Measurements from ENCODE around the gene PRKN. TPM values are rescaled to one million over a fixed set of nuclear protein-coding genes. Genes with fewer than 3 reads are reported as not detected.

PRKN gene
- total RNA-seq, 4 donors from 2014 or later = 6.3 to 11.9 (median 9.5) TPM

DNA sequence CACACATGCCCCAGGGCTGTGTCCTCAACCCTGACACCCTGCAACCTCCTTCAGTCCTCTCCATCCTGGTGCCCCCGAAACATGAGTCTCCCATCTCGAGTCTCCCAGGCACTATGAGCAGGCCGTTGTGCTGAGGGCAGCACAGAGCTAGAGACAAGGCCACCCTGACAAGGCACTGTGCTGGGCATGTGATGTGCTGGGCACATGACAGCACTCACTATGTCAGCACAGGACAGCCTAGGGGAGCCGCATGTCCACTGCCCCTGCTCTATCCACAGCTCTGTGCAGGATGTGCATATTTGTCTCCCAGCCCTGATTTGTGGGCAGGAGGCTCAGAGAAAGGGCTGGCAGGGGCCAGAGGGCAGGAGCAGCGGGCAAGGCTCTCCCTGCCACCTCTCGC lies 1091.6 kb downstream of the PRKN start:
- 87 to 89% methylated on average over 6 of the region's 6 CpGs for WGBS, 2 donors
- no peak for DNase-seq (ENCODE audit: low spot score in 2 of 2)
- intact Hi-C loops (cut with DNase I; ENCODE audit: low total_unique reads) = no loop called here
- no peak overlapping the region for H3K4me3 ChIP-seq (ENCODE audit: low read depth, poor library complexity, severe bottlenecking)
- TF ChIP-seq POLR2A (IDR thresholded peaks at IDR 0.05) (no peak), CTCF (IDR thresholded peaks at IDR 0.05) (no peak)

DNA sequence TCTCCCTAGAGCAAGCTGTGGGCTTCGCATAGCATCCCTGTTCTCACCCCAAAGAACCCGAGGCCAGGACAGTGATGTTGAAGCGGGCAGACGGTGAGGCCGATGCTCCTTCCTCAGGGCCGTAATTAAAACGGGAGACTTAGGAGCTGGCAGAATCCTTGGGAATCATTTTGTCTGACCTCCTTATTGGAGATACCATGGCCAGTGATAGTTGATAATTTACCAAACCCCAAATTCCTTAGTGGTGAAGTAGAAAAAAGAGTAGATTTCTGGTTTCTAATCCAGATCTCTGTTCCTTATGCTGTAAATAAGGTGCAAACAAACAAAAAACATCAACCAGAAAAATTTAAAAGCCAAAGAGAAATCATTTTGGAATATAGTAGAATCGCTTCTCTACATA lies 1092.7 kb downstream of the PRKN start:
- intact Hi-C loops (cut with DNase I; ENCODE audit: low total_unique reads) = no loop called here
- TF ChIP-seq POLR2A (IDR thresholded peaks at IDR 0.05) (no peak), CTCF (IDR thresholded peaks at IDR 0.05) (no peak)
- DNase-seq (ENCODE audit: low spot score in 2 of 2) = no peak
- 85 to 91% methylated on average over 8 of the region's 8 CpGs for WGBS, 2 donors
- H3K4me3 ChIP-seq (ENCODE audit: low read depth, poor library complexity, severe bottlenecking) = no peak overlapping the region

- DNase-seq (ENCODE audit: low spot score in 2 of 2) = no peak
- no peak overlapping the region for H3K4me3 ChIP-seq (ENCODE audit: low read depth, poor library complexity, severe bottlenecking)
- intact Hi-C loops (cut with DNase I; ENCODE audit: low total_unique reads) = no loop called here
- 15 to 24% methylated on average over 2 of the region's 2 CpGs for WGBS, 2 donors
- TF ChIP-seq CTCF (IDR thresholded peaks at IDR 0.05) (no peak), POLR2A (IDR thresholded peaks at IDR 0.05) (no peak)
Observed at GRCh38 chr6:161631676-161632194, 1095.8 kb downstream of the PRKN start.

GRCh38 chr6:161630674-161631073 lies 1096.9 kb downstream of the PRKN start:
- intact Hi-C loops (cut with DNase I; ENCODE audit: low total_unique reads) = no loop called here
- no peak for DNase-seq (ENCODE audit: low spot score in 2 of 2)
- 37 to 50% methylated on average over 6 of the region's 6 CpGs for WGBS, 2 donors
- H3K4me3 ChIP-seq (ENCODE audit: low read depth, poor library complexity, severe bottlenecking) = no peak overlapping the region
- TF ChIP-seq CTCF (IDR thresholded peaks at IDR 0.05) (no peak), POLR2A (IDR thresholded peaks at IDR 0.05) (no peak)

- H3K4me3 ChIP-seq (ENCODE audit: low read depth, poor library complexity, severe bottlenecking) = no peak overlapping the region
- intact Hi-C loops (cut with DNase I; ENCODE audit: low total_unique reads) = no loop called here
- WGBS, 2 donors = 79 to 84% methylated on average over 13 of the region's 13 CpGs
- TF ChIP-seq POLR2A (IDR thresholded peaks at IDR 0.05) (no peak), CTCF (IDR thresholded peaks at IDR 0.05) (no peak)
- no peak for DNase-seq (ENCODE audit: low spot score in 2 of 2)
Observed at GRCh38 chr6:161626132-161626676, 1101.4 kb downstream of the PRKN start.

- intact Hi-C loops (cut with DNase I; ENCODE audit: low total_unique reads) = no loop called here
- no peak for TF ChIP-seq CTCF (IDR thresholded peaks at IDR 0.05)
- no peak for TF ChIP-seq POLR2A (IDR thresholded peaks at IDR 0.05)
- no peak overlapping the region for H3K4me3 ChIP-seq (ENCODE audit: low read depth, poor library complexity, severe bottlenecking)
- no peak for DNase-seq (ENCODE audit: low spot score in 2 of 2)
- 55 to 61% methylated on average over 4 of the region's 4 CpGs for WGBS, 2 donors
Observed at GRCh38 chr6:161624111-161624510, 1103.5 kb downstream of the PRKN start.
